GM10266 (cell line): Measurements from ENCODE around the gene NCAN.
"Not testable (repeated sequence)": the region's sequence is repeated elsewhere in the genome, so short reads cannot be mapped to it uniquely, and the experiment has no call there.

Experiments used
- DNase-seq: peaks from one replicate; pipeline ENCODE4 v3.0.0; 2012; ENCODE audit errors: extremely low spot score
- CTCF ChIP-seq: IDR thresholded peaks from 2 replicates; pipeline ENCODE4 v1.5.1; 2012; ENCODE audit warnings: mild to moderate bottlenecking, low read depth; ENCODE audit not compliant: control insufficient read depth, insufficient read depth; ENCODE audit errors: missing control alignments

Gene NCAN

GRCh38 chr19:19234220-19234816 is 22.6 kb downstream of the NCAN start:
- DNase-seq = no peak
- no peak for TF ChIP-seq CTCF

- no peak for TF ChIP-seq CTCF
Measured at GRCh38 chr19:19236173-19236572, 24.4 kb downstream of the NCAN start.

GRCh38 chr19:19238126-19238894 is 26.6 kb downstream of the NCAN start:
- no peak for TF ChIP-seq CTCF
- no peak for DNase-seq

More at GRCh38 chr19:19236173-19236572, 24.4 kb downstream of the NCAN start:
- DNase-seq = no peak

GRCh38 chr19:19239675-19240074 is 27.9 kb downstream of the NCAN start:
- no peak for DNase-seq
- no peak for TF ChIP-seq CTCF

- no peak for TF ChIP-seq CTCF
- DNase-seq = no peak
Measured at GRCh38 chr19:19240476-19240875, 28.7 kb downstream of the NCAN start.

- TF ChIP-seq CTCF = no peak
- DNase-seq = no peak
Measured at GRCh38 chr19:19250196-19250801, 38.5 kb downstream of the NCAN start.

GRCh38 chr19:19253409-19253808 is 41.7 kb downstream of the NCAN start:
- not testable (repeated sequence) for DNase-seq
